IPS DF 6.9 (cell line): ENCODE data around the gene KNOP1.
"Not testable (repeated sequence)": the region's sequence is repeated elsewhere in the genome, so short reads cannot be mapped to it uniquely, and the experiment has no call there.

Experiments
- DNase-seq: peaks from one replicate; pipeline ENCODE4 v3.0.0-alpha.2; 2013; ENCODE audit warnings: low read depth, low spot score
- H3K27ac ChIP-seq: one replicate; pipeline ENCODE4 v1.5.1; 2013; ENCODE audit warnings: low read length, control low read depth
- H3K27me3 ChIP-seq: 2 replicates; pipeline ENCODE4 v1.6.1; 2013; ENCODE audit warnings: mild to moderate bottlenecking, low read length; ENCODE audit not compliant: control insufficient read depth, insufficient read depth
- H3K36me3 ChIP-seq: 2 replicates; pipeline ENCODE4 v1.6.1; 2013; ENCODE audit warnings: low read length; ENCODE audit not compliant: control insufficient read depth, insufficient read depth
- H3K4me1 ChIP-seq: 2 replicates; pipeline ENCODE4 v1.6.1; 2013; ENCODE audit warnings: low read length; ENCODE audit not compliant: control insufficient read depth, insufficient read depth
- H3K4me3 ChIP-seq: 2 replicates; pipeline ENCODE4 v1.5.1; 2013; ENCODE audit warnings: mild to moderate bottlenecking, low read length
- H3K9me3 ChIP-seq: 2 replicates; pipeline ENCODE4 v1.6.1; 2013; ENCODE audit warnings: low read length, inconsistent platforms; ENCODE audit not compliant: control insufficient read depth, insufficient read depth
- WGBS: extraction: QIAGEN DNeasy Blood & Tissue Kit; methylation state at CpG from one replicate; pipeline ENCODE4 v1.1.7; 2013; ENCODE audit warnings: mixed read lengths, missing lambda C conversion rate; ENCODE audit not compliant: insufficient read length, insufficient coverage; 5-methylcytosine and 5-hydroxymethylcytosine counted together

Gene KNOP1

DNA sequence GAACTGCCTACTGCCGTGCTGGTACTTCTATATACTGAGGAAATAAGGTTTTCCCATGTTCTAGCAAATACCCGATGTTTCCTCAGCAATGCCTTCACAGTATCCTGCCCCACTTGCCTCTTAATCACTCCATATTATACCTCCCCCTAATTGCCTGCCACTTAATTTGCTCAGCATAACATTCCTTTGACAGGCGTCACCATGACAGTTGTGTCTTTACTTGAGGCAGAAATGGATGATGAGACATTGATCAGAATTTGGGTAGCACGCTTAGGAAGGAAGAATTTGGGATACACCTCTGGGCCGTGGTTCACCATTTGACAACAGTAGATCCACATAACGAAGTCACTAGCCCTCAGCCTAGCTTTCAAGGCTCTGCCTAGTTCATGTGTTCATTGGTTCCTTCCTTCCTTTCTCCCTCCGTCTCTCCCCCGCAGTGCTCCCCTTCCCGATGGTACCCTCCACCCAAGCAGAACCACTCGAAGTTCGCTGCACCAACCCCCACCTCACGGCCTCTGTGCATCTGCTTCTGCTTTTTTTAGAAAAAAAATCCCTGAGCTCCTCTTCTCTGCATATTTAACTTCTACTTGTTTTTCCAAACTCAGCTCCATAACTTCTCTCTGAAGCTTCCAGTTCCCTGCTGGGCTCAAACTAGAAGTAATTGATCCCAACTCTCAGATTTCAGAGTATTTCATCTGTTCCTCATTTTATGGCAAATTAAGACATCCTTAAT lies 19.4 kb upstream of the KNOP1 start:
- Histone ChIP-seq H3K27me3 (no peaks in the 10 kb centered on the region), H3K9me3 (no peaks in the 10 kb centered on the region), H3K4me3 (no peak overlapping the region), H3K4me1 (no peaks in the 10 kb centered on the region), H3K27ac (no peak overlapping the region), H3K36me3 (no peaks in the 10 kb centered on the region)
- no peak for DNase-seq
- no CpG with 5 or more reads among the region's 12 CpGs for WGBS

GRCh38 chr16:19735074-19735867 lies 17.2 kb upstream of the KNOP1 start:
- no peaks in the 10 kb centered on the region for H3K36me3 ChIP-seq
- WGBS, result no CpG with 5 or more reads among the region's 9 CpGs
- DNase-seq, result no peak

GRCh38 chr16:19733551-19733950 lies 15.5 kb upstream of the KNOP1 start:
- no peak for DNase-seq
- Histone ChIP-seq H3K4me1 (no peaks in the 10 kb centered on the region), H3K4me3 (no peak overlapping the region), H3K36me3 (no peaks in the 10 kb centered on the region), H3K9me3 (no peaks in the 10 kb centered on the region), H3K27me3 (no peaks in the 10 kb centered on the region), H3K27ac (no peak overlapping the region)
- WGBS, result no CpG with 5 or more reads among the region's 6 CpGs

More at GRCh38 chr16:19735074-19735867, 17.2 kb upstream of the KNOP1 start:
- no peaks in the 10 kb centered on the region for H3K9me3 ChIP-seq
- H3K4me1 ChIP-seq, result no peaks in the 10 kb centered on the region
- H3K4me3 ChIP-seq, result no peak overlapping the region
- no peak overlapping the region for H3K27ac ChIP-seq
- no peaks in the 10 kb centered on the region for H3K27me3 ChIP-seq

- no peaks in the 10 kb centered on the region for H3K4me1 ChIP-seq
- H3K9me3 ChIP-seq, result no peaks in the 10 kb centered on the region
- WGBS, result no CpG with 5 or more reads among the region's 3 CpGs
- no peaks in the 10 kb centered on the region for H3K36me3 ChIP-seq
- no peak for DNase-seq
- H3K4me3 ChIP-seq, result no peak overlapping the region
- H3K27ac ChIP-seq, result no peak overlapping the region
- H3K27me3 ChIP-seq, result no peaks in the 10 kb centered on the region
Observed at GRCh38 chr16:19728636-19728965, 10.6 kb upstream of the KNOP1 start.

DNA sequence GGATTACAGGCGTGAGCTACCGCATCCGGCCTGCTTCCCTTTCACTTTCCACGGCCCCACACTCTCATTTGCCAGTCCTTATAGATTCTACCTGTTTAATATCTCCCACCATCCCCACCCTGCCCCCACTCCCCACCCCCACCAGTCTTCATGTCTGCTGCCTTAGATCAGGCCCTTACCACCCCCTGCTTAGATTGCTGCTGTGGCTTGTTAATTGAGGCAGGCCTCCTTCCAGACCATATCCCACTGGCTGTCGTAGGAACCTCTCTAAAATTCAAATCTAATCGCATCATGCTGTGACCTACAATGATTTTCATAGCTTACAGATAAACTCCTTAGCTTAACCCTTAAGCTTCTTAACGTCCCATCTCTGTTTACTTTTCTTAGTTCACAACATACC lies 5.0 kb upstream of the KNOP1 start:
- Histone ChIP-seq H3K9me3 (no peaks in the 10 kb centered on the region), H3K27ac (no peak overlapping the region), H3K27me3 (no peaks in the 10 kb centered on the region), H3K36me3 (no peaks in the 10 kb centered on the region), H3K4me1 (no peaks in the 10 kb centered on the region), H3K4me3 (no peak overlapping the region)
- 100% methylated on average over 1 of the region's 7 CpGs for WGBS
- no peak for DNase-seq

DNA sequence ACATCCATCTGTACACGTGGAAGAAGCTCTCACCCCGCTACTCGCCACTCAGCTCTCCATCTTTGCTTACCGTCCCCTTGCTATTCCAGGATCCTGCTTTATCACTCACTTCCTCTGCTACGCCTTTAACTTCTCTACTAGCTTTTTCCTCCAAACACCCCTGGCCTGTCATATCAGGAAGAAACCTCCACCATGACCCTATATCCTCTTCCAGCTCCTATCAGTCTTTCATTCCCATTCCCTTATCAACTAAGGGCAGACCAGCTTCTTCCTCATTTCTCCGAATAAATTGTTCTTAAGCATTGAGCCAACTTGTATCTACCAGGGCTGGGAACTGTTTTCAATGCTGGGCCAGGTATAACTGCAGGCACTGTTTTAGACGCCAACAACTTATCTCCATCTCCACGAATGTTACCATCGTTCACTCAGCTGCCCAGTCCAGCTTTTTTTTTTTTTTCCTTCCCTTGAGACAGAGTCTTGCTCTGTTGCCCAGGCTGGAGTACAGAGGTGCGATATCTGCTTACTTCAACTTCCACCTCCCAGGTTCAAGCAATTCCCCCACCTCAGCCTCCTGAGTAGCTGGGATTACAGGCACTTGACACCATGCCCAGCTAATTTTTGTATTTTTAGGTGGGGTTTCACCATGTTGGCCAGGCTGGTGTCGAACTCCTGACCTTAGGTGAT lies 4.4 kb upstream of the KNOP1 start:
- DNase-seq, result no peak
- Histone ChIP-seq H3K27ac (no peak overlapping the region), H3K4me3 (no peak overlapping the region), H3K4me1 (no peaks in the 10 kb centered on the region), H3K36me3 (no peaks in the 10 kb centered on the region), H3K27me3 (no peaks in the 10 kb centered on the region), H3K9me3 (no peaks in the 10 kb centered on the region)
- WGBS, result no CpG with 5 or more reads among the region's 11 CpGs

DNA sequence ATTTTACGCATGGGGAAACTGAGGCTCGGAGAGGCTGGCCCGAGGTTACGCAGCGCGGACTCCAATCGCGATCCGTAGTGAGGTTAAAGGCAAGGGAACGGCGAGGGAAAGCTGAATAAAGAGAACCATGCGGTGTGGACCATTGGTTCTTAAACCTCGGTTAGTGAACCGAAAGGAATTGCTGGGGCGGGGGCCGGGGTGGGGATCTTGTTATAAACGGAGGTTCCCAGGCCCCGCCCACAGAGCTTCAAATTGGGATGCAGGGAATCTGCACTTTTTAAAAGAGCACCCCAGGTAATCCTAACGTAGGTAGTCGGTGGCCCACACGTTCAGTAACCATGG lies 568 bp upstream of the KNOP1 start:
- Histone ChIP-seq H3K36me3 (peaks cover 6% of the 10 kb centered on the region), H3K27me3 (no peaks in the 10 kb centered on the region), H3K4me1 (no peaks in the 10 kb centered on the region), H3K4me3 (peak overlapping the region; percentile 71), H3K27ac (no peak overlapping the region), H3K9me3 (no peaks in the 10 kb centered on the region)
- DNase-seq, result no peak
- WGBS, result no CpG with 5 or more reads among the region's 21 CpGs

DNA sequence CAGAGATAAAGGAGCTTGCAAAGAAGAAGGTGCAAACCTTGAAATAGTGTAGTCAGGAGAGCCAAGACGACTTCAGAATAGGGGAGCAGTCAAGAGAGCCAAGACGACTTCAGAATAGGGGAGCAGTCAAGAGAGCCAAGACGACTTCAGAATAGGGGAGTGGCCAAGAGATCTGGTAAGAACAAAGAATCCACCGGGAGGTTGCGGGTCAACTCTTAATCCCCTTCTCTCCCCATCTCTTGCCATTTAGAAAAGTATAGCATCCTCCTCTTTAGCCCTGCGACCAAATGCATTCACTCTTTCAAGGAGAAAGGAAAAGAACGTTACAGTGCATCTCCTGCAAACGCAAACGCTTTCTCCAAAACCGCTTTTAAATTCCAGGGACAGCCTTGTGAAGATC lies 713 bp downstream of the KNOP1 start:
- Histone ChIP-seq H3K27ac (no peak overlapping the region), H3K4me1 (peaks cover 2% of the 10 kb centered on the region; the same call in 1 of the 2 replicates), H3K4me3 (peak overlapping the region; percentile 71; the same call in 1 of the 2 replicates), H3K36me3 (peaks cover 6% of the 10 kb centered on the region), H3K9me3 (no peaks in the 10 kb centered on the region), H3K27me3 (no peaks in the 10 kb centered on the region)
- DNase-seq, result no peak
- no CpG with 5 or more reads among the region's 10 CpGs for WGBS

- not testable (repeated sequence) for DNase-seq, H3K36me3 ChIP-seq, H3K27ac ChIP-seq, H3K9me3 ChIP-seq, H3K27me3 ChIP-seq, H3K4me1 ChIP-seq
- no CpG with 5 or more reads among the region's 11 CpGs for WGBS
- H3K4me3 ChIP-seq, result peak overlapping the region; percentile 71; the same call in 1 of the 2 replicates
Observed at GRCh38 chr16:19716728-19717127, 1.3 kb downstream of the KNOP1 start.

DNA sequence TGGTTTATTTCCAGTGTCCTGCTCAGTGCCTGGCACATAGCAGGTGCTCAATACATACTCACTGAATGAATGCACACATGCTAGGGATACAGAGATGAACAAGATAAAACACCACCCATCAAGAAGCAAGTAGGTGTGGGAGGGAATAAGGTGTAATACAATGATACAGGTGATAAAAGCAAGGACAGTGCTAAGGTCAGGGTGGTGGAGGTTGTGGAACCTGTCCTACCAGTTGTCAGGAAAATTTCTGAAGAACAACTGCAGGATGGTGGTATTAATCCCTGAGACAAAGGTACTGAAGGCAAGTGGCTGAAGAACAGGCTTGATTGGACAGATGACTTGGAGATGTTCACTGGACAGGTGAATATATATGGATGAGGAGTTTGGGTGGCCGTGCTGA lies 1.8 kb downstream of the KNOP1 start:
- Histone ChIP-seq H3K36me3 (peaks cover 7% of the 10 kb centered on the region), H3K4me3 (no peak overlapping the region), H3K9me3 (no peaks in the 10 kb centered on the region), H3K4me1 (peaks cover 6% of the 10 kb centered on the region), H3K27ac (no peak overlapping the region), H3K27me3 (no peaks in the 10 kb centered on the region)
- no peak for DNase-seq
- no CpG with 5 or more reads among the region's 1 CpG for WGBS
